Subcutaneous adipose tissue (tissue), 4 donors: ENCODE measurements around the gene RNF39. TPM values are rescaled to one million over a fixed set of nuclear protein-coding genes. Genes with fewer than 3 reads are reported as not detected.

Experiments
- total RNA-seq, 4 donors: library from RNA; depleted of rRNA; stranded (reverse); fragments of >200 nt; gene quantifications; one replicate each; pipeline ENCODE4 v1.1.0, GENCODE V29; 2016
- TF ChIP-seq, protein P1 (sequence below): fragments of 450-650 bp; IDR thresholded peaks from one replicate; pipeline ENCODE4 v1.5.1; 2016; ENCODE audit warnings: low read depth, mild to moderate bottlenecking, control low read depth, antibody characterized with exemption, moderate library complexity

Gene RNF39, protein sequence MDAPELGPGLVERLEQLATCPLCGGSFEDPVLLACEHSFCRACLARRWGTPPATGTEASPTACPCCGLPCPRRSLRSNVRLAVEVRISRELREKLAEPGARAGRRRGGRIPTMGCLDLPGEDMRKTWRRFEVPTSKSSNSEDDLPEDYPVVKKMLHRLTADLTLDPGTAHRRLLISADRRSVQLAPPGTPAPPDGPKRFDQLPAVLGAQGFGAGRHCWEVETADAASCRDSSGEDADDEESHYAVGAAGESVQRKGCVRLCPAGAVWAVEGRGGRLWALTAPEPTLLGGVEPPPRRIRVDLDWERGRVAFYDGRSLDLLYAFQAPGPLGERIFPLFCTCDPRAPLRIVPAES
- not detected for total RNA-seq

DNA sequence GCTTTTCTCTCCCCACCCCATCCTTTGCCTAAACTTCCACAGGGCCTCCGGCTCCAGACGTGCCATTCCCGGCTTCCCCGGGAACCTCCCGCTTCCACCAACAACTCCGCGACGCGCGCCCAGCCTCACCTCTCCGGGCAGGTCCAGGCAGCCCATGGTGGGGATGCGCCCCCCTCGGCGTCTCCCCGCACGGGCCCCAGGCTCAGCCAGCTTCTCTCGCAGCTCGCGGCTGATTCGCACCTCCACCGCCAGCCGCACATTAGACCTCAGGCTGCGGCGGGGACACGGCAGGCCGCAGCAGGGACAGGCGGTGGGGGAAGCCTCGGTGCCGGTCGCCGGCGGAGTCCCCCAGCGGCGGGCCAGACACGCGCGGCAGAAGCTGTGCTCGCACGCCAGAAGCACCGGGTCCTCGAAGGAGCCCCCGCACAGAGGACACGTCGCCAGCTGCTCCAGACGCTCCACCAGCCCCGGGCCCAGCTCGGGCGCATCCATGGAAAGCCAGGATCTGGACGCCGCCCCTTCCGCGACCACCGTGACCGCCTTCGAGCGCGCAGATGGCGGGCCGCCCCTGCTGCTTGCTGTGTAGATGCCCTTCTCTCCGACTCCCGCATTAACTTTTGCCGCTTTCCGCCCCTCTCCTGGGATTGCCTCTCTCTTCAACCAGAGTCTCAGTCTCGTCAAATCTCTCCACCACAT is at the start of gene RNF39:
RNF39 (minus strand) TSS at position 676 of the 696 bp plus-strand sequence; CDS start at position 492, 184 bp downstream.
- TF ChIP-seq, protein P1, sequence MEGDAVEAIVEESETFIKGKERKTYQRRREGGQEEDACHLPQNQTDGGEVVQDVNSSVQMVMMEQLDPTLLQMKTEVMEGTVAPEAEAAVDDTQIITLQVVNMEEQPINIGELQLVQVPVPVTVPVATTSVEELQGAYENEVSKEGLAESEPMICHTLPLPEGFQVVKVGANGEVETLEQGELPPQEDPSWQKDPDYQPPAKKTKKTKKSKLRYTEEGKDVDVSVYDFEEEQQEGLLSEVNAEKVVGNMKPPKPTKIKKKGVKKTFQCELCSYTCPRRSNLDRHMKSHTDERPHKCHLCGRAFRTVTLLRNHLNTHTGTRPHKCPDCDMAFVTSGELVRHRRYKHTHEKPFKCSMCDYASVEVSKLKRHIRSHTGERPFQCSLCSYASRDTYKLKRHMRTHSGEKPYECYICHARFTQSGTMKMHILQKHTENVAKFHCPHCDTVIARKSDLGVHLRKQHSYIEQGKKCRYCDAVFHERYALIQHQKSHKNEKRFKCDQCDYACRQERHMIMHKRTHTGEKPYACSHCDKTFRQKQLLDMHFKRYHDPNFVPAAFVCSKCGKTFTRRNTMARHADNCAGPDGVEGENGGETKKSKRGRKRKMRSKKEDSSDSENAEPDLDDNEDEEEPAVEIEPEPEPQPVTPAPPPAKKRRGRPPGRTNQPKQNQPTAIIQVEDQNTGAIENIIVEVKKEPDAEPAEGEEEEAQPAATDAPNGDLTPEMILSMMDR: no peak

DNA sequence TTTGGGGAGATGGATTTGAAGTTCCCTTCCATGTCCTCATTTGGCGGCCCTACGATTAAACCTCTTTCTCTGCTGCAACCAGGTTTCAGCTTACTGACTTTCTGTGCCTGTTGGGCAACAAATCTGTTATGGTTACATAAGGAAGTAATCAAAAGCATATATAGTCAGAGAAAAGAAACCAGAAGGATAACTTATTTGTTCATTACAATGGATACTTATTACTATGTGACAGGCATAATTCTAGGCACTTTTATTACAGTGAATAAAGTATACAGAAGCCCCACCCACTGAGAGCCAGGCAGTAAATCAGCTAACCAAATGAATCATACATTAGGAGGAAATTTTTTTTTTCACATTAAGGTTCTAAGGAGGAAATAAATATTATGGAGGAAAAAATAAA is 46.9 kb upstream of the RNF39 start:
- TF ChIP-seq, protein P1: no peak

DNA sequence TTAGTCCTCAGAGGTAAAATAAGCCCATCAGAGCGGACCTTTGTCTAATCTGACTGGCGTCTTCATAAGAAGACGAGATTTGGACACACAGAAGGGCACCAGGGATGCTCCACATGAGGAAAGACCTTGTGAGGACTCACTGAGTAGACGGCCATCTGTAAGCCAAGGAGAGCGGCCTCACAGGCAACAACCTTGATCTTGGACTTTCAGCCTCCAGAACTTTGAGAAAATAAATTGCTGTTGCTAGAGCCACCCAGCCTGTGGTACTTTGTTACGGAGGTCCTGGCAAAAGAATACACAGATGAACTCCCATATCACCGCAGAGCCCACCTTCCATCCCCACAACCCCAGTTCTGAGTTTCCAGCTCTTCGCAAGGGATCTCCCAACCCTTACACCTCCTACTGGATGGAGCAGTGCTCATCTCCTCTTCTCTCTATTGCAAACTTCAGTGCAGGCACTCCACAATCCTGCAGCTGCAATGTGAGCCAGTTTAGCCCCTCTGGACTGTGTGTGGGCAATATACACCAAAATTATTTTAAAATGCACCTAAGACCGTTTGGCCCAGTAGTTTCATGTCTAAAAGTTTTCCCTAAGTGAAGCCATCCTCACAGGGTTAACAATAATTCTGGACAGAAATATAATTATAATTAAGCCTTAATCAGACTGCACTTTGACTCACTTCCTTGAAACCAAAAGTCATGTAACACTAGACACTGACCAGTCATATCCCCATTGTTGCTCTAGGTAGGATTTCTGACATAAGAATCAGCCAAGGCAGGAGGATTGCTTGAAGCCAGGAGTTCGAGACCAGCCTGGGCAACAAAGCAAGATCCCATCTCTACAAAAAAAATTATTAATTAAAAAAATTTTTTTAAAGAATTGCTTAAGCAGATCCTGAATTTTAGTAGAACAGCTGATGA is 46.1 kb upstream of the RNF39 start:
- TF ChIP-seq, protein P1: no peak

DNA sequence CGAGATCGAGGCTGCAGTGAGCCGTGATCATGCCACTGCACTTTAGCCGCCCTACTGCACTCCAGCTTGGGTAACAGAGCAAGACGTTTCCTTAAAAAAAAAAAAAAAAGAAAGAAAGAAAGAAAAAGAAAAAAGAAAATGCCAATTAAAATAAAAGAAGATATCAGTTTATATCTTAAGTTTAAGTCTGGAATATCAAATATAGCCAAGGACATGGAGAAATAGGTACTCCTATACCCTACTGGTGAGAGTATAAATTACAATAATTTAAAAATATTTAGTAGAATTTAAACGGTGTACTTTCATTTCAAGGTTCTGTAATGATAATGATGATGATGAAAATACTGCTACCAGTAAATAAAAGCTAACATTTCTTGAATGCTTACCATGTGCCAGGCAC is 41.2 kb upstream of the RNF39 start:
- TF ChIP-seq, protein P1: no peak

DNA sequence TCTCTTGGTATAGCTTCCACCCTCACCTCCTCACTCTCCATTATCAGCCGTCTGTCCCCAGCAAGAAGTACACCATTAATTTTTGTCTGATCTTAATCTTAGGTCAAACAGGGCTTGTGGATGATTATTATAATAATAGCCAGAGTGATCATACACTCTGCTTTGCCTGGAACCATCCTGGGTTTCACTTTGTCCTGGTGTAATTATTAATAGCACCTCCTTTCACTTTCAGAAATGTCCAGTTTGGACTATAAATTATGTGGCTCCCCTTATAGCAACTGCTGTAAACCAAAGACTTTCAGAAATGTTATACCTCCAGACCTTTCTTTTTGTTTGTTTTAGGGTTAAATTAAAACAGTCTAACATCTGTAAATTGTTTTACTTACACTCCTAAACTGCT is 38.3 kb upstream of the RNF39 start:
- TF ChIP-seq, protein P1: no peak

DNA sequence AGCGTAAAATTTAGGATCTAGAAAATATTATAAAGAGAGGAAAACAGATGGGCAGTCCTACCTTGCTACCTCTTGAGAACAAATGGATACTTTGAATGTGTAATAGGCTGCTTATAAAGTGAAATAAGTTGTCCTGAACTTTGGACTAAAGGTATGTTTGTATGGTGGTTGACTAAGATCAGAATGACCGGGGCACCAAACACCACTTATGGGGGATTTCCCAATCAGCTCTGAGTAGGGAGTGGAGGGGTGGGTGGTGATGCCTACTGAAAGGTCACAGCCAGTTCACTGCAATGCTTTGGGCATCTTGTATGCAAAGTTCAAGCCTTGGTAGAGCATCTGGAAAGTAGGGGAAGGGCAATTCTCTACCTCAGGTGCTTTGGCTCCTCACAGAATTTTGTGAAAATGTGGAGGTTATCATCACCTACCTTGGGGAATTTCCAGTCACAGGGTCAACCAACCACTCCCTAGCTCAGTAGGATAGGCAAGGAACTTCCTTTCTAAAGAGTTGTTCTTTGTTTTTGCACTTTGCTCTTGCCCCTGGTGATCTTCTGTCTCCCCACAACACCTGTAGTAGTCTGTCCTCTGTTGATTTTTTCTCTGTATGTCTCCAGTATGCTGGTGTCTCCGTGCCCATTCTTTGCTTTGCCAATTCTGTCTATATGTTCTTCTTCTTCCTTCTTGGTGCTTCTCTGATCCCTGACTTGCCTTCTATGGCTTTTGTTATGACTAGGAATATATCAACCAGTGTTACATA is 37.6 kb upstream of the RNF39 start, which contains the start of gene TRIM31:
TRIM31 (minus strand) TSS at position 88 of the 757 bp plus-strand sequence. CDS start 285 bp downstream, outside the sequence.
- TF ChIP-seq, protein P1: no peak
